HCT116 (cell line): ENCODE results near the gene SLAIN2. TPM values are rescaled to one million over a fixed set of nuclear protein-coding genes. Genes with fewer than 3 reads are reported as not detected.

Source experiments
- ATAC-seq: fragments of 200-7000 bp; cut with Tn5 transposase; 2 replicates; pipeline ENCODE4 v1.9.1; 2020; ENCODE audit warnings: mild to moderate bottlenecking, moderate library complexity
- BruUV-seq: library from RNA; stranded (reverse); fragments of 400-500 nt; replicated peaks from 2 replicates; lab custom pipeline; 2021; lab: Mats Ljungman, UMichigan
- CTCF ChIA-PET: fragments of 300-600 bp; sonication (Branson Sonifier 250); formaldehyde crosslinking; loops from one replicate; lab custom pipeline; 2021; ENCODE audit warnings: antibody characterized with exemption; lab: Charles Lee
- POLR2A ChIA-PET: fragments of 300-600, 350-600 bp; sonication (Branson Sonifier 250); formaldehyde crosslinking; loops from one replicate; lab custom pipeline; 2021; ENCODE audit warnings: antibody characterized with exemption; lab: Charles Lee
- RAD21 ChIA-PET, 2 experiments: fragments of 300-600 bp; sonication (Branson Sonifier 250); formaldehyde crosslinking; loops; one replicate each; lab custom pipeline; 2023; ENCODE audit warnings: low total read pairs in 2 of 2; ENCODE audit not compliant: uncharacterized antibody in 2 of 2, unreplicated experiment in 2 of 2, low non-redundant PET in 1 of 2; lab: Charles Lee
- DNase-seq: peaks from one replicate; pipeline ENCODE4 v3.0.0-alpha.2; 2010; ENCODE audit warnings: low read depth, low spot score
- H2AFZ ChIP-seq: fragments of 200-600 bp; shearing (Covaris generic), sonication (generic); 2 replicates; pipeline ENCODE4 v1.6.1; 2017; ENCODE audit warnings: low read depth, mixed run types, mixed read lengths, antibody characterized with exemption, low read length; ENCODE audit not compliant: poor library complexity, severe bottlenecking
- H3K27ac ChIP-seq: 2 replicates; pipeline ENCODE4 v1.5.1; 2012; ENCODE audit warnings: low read depth, low read length
- H3K27me3 ChIP-seq: fragments of 200-600 bp; sonication (generic); 2 replicates; pipeline ENCODE4 v1.6.1; 2016; ENCODE audit warnings: mixed run types, low read length, mixed read lengths; ENCODE audit not compliant: insufficient read depth
- H3K36me3 ChIP-seq, 2 experiments: fragments of 200-500 bp in 1 of 2; fragments of 200-600 bp in 1 of 2; sonication (Bioruptor generic) in 1 of 2; sonication (generic) in 1 of 2; 2 replicates each; pipeline versions ENCODE4 v1.5.1 to v1.6.1; 2014 to 2016; ENCODE audit warnings: low read length in 2 of 2, inconsistent platforms in 1 of 2, mixed read lengths in 1 of 2, mixed run types in 1 of 2; ENCODE audit not compliant: insufficient read depth in 2 of 2, control insufficient read depth in 1 of 2
- H3K4me1 ChIP-seq, 2 experiments: fragments of 200-600 bp in 1 of 2; sonication (generic) in 1 of 2; 2 replicates each; pipeline versions ENCODE4 v1.5.1 to v1.6.1; 2012 to 2017; ENCODE audit warnings: low read length in 2 of 2, inconsistent platforms in 1 of 2, mild to moderate bottlenecking in 1 of 2, mixed read lengths in 1 of 2, mixed run types in 1 of 2, moderate library complexity in 1 of 2; ENCODE audit not compliant: insufficient read depth in 2 of 2, control insufficient read depth in 1 of 2
- H3K4me2 ChIP-seq: fragments of 200-600 bp; sonication (generic); 2 replicates; pipeline ENCODE4 v1.6.1; 2017; ENCODE audit warnings: mixed run types, low read length, mixed read lengths
- H3K4me3 ChIP-seq, 2 experiments: fragments of 200-600 bp in 1 of 2; sonication (generic) in 1 of 2; replicated peaks in 1 of 2; 2 replicates each; pipeline ENCODE4 v1.5.1; 2011 to 2016; ENCODE audit warnings: low read length in 2 of 2, control low read depth in 1 of 2, low read depth in 1 of 2, mild to moderate bottlenecking in 1 of 2, mixed read lengths in 1 of 2, mixed run types in 1 of 2
- H3K79me2 ChIP-seq: fragments of 200-600 bp; sonication (generic); 2 replicates; pipeline ENCODE4 v1.6.1; 2017; ENCODE audit warnings: mild to moderate bottlenecking, mixed run types, low read length, moderate library complexity, mixed read lengths; ENCODE audit not compliant: insufficient read depth
- H3K9ac ChIP-seq: fragments of 200-600 bp; sonication (generic); 2 replicates; pipeline ENCODE4 v1.6.1; 2016; ENCODE audit warnings: low read length, mixed read lengths
- H3K9me2 ChIP-seq: fragments of 200-600 bp; sonication (generic), shearing (Covaris generic); 2 replicates; pipeline ENCODE4 v1.6.1; 2017; ENCODE audit warnings: mixed run types, mild to moderate bottlenecking, moderate library complexity; ENCODE audit not compliant: insufficient read depth
- H3K9me3 ChIP-seq, 2 experiments: fragments of 200-500 bp in 1 of 2; fragments of 200-600 bp in 1 of 2; sonication (Bioruptor generic) in 1 of 2; sonication (generic) in 1 of 2; 2 replicates each; pipeline ENCODE4 v1.6.1; 2014 to 2017; ENCODE audit warnings: low read length in 2 of 2, mixed read lengths in 2 of 2, inconsistent platforms in 1 of 2, low read depth in 1 of 2, mild to moderate bottlenecking in 1 of 2, mixed run types in 1 of 2, moderate library complexity in 1 of 2; ENCODE audit not compliant: control insufficient read depth in 1 of 2, insufficient read depth in 1 of 2
- H4K20me1 ChIP-seq: fragments of 200-600 bp; sonication (generic), shearing (Covaris generic); 2 replicates; pipeline ENCODE4 v1.6.1; 2017; ENCODE audit warnings: mixed run types, mild to moderate bottlenecking, moderate library complexity; ENCODE audit not compliant: insufficient read depth
- EGR1 ChIP-seq: IDR thresholded peaks from 2 replicates; pipeline ENCODE4 v1.6.1; 2012; ENCODE audit warnings: low read depth
- ELF1 ChIP-seq: IDR thresholded peaks from 2 replicates; pipeline ENCODE4 v1.6.1; 2012; ENCODE audit warnings: low read depth, borderline replicate concordance
- POLR2A ChIP-seq: IDR thresholded peaks from 2 replicates; pipeline ENCODE4 v1.7.0; 2011; ENCODE audit warnings: borderline replicate concordance; ENCODE audit not compliant: insufficient read depth, insufficient read length; ENCODE audit errors: extremely low read depth
- SP1 ChIP-seq: IDR thresholded peaks from 2 replicates; pipeline ENCODE4 v1.6.1; 2012; ENCODE audit warnings: low read depth
- YY1 ChIP-seq: IDR thresholded peaks from 2 replicates; pipeline ENCODE4 v1.6.1; 2011; ENCODE audit warnings: low read length, low read depth, moderate library complexity, mild to moderate bottlenecking; ENCODE audit not compliant: insufficient replicate concordance; ENCODE audit errors: extremely low read depth
- intact Hi-C: fragments of 100-400 bp; cut with micrococcal nuclease; formaldehyde crosslinking; loops from 2 replicates; pipeline ENCODE4 v1.10.0; 2022
- total RNA-seq: library from RNA; stranded (reverse); gene quantifications from one replicate; pipeline ENCODE4 v1.2.1, GENCODE V29; 2021; ENCODE audit not compliant: unreplicated experiment
- TF ChIP-seq, protein P1 (sequence below): IDR thresholded peaks from 2 replicates; pipeline ENCODE4 v1.6.1; 2012

Gene SLAIN2
- total RNA-seq, 1 experiment from 2014 or later: 50.3 TPM

- RAD21 ChIA-PET: no interaction called here
- H3K27ac ChIP-seq: no peak overlapping the region
- H3K9me3 ChIP-seq: no peaks in the 10 kb centered on the region
- CTCF ChIA-PET: no interaction called here
- no peak for DNase-seq
- intact Hi-C loops: no loop called here
- H4K20me1 ChIP-seq: no peaks in the 10 kb centered on the region
- H3K9ac ChIP-seq: no peak overlapping the region
- no peak for ATAC-seq
- POLR2A ChIA-PET: no interaction called here
- H3K4me2 ChIP-seq: no peak overlapping the region
- BruUV-seq: no TSS peak
- no peaks in the 10 kb centered on the region for H3K27me3 ChIP-seq
- no peaks in the 10 kb centered on the region for H3K4me1 ChIP-seq
- H3K9me2 ChIP-seq: no peaks in the 10 kb centered on the region
- H2AFZ ChIP-seq: no peak overlapping the region
- H3K79me2 ChIP-seq: no peaks in the 10 kb centered on the region
- H3K36me3 ChIP-seq: no peaks in the 10 kb centered on the region
- TF ChIP-seq POLR2A (no peak), EGR1 (no peak)
- no peak overlapping the region for H3K4me3 ChIP-seq
Observed at GRCh38 chr4:48321312-48321711, 20.0 kb upstream of the SLAIN2 start.

DNA sequence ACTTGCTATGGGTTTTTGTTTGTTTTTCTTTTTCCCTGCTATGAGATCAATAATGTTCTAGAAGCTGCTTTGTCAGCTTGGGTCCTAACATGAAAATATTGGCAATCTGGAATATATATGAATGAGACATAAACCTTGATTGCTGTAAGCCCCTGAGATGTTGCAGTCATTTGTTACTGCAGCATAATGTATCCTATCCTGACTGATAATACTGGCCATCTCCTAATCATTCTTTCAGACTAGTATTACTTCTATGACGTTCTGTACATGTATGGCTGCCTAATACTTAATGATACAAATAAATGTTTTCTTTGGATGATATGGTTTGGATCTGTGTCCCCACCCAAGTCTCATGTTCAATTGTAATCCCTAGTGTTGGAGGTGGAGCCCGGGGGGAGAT, 19.3 kb upstream of the SLAIN2 start:
- Histone ChIP-seq H3K79me2 (no peaks in the 10 kb centered on the region), H2AFZ (no peak overlapping the region), H3K9me2 (no peaks in the 10 kb centered on the region), H3K27ac (no peak overlapping the region), H4K20me1 (no peaks in the 10 kb centered on the region), H3K9ac (no peak overlapping the region), H3K36me3 (no peaks in the 10 kb centered on the region), H3K9me3 (no peaks in the 10 kb centered on the region), H3K4me1 (no peaks in the 10 kb centered on the region), H3K4me2 (no peak overlapping the region), H3K4me3 (no peak overlapping the region), H3K27me3 (no peaks in the 10 kb centered on the region)
- ChIA-PET RAD21 (no interaction called here), POLR2A (no interaction called here), CTCF (no interaction called here)
- no peak for TF ChIP-seq SP1
- TF ChIP-seq, protein P1, sequence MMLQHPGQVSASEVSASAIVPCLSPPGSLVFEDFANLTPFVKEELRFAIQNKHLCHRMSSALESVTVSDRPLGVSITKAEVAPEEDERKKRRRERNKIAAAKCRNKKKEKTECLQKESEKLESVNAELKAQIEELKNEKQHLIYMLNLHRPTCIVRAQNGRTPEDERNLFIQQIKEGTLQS: no peak
- no peak for TF ChIP-seq EGR1
- TF ChIP-seq YY1: no peak
- TF ChIP-seq ELF1: no peak
- BruUV-seq: no TSS peak
- ATAC-seq (no peak), DNase-seq (no peak)
- intact Hi-C loops: no loop called here
